Aorta (tissue), 5 donors: Measurements from ENCODE around the gene GOSR1. TPM values are rescaled to one million over a fixed set of nuclear protein-coding genes. Genes with fewer than 3 reads are reported as not detected.
"Not testable (repeated sequence)": the region's sequence is repeated elsewhere in the genome, so short reads cannot be mapped to it uniquely, and the experiment has no call there.

Experiments used
- ATAC-seq: fragments of 200-7000 bp; cut with Tn5 transposase; one replicate; pipeline ENCODE4 v1.9.1; 2022; ENCODE audit warnings: moderate library complexity; ENCODE audit not compliant: low FRiP score
- DNase-seq, 2 donors: peaks; one replicate each; pipeline ENCODE4 v3.0.0-alpha.2; 2020
- H3K27ac ChIP-seq, 2 donors: one replicate each; pipeline ENCODE4 v1.5.1; 2013; ENCODE audit warnings: low read length in 2 of 2, mild to moderate bottlenecking in 2 of 2, moderate library complexity in 2 of 2, control low read depth in 1 of 2, inconsistent platforms in 1 of 2, low read depth in 1 of 2
- H3K27me3 ChIP-seq, 2 donors: one replicate each; pipeline ENCODE4 v1.6.1; 2013; ENCODE audit warnings: control low read depth in 1 of 2, low read length in 1 of 2, mild to moderate bottlenecking in 1 of 2, moderate library complexity in 1 of 2; ENCODE audit not compliant: insufficient read depth in 2 of 2, control insufficient read depth in 1 of 2
- H3K36me3 ChIP-seq, 2 donors: one replicate each; pipeline ENCODE4 v1.6.1; 2013; ENCODE audit warnings: control low read depth in 1 of 2, low read length in 1 of 2, mild to moderate bottlenecking in 1 of 2; ENCODE audit not compliant: insufficient read depth in 2 of 2, control insufficient read depth in 1 of 2
- H3K4me1 ChIP-seq, 2 donors: one replicate each; pipeline ENCODE4 v1.6.1; 2013; ENCODE audit warnings: low read length in 2 of 2, control low read depth in 1 of 2, mild to moderate bottlenecking in 1 of 2, moderate library complexity in 1 of 2; ENCODE audit not compliant: insufficient read depth in 2 of 2, control insufficient read depth in 1 of 2
- H3K4me3 ChIP-seq, 2 donors: one replicate each; pipeline ENCODE4 v1.5.1; 2013; ENCODE audit warnings: low read length in 2 of 2, control low read depth in 1 of 2, mild to moderate bottlenecking in 1 of 2
- H3K9me3 ChIP-seq: one replicate; pipeline ENCODE4 v1.6.1; 2013; ENCODE audit warnings: mild to moderate bottlenecking, low read length; ENCODE audit not compliant: control insufficient read depth
- WGBS, 2 donors: extraction: QIAGEN DNeasy Blood & Tissue Kit; methylation state at CpG; one replicate each; pipeline ENCODE4 v1.1.7; 2013; 5-methylcytosine and 5-hydroxymethylcytosine counted together
- intact Hi-C, 2 donors: fragments of 100-400 bp; cut with DNase I; formaldehyde crosslinking; loops; one replicate each; pipeline versions ENCODE4 v1.14.2 to v1.15.0; 2022
- polyA plus RNA-seq, 2 donors: library from polyadenylated mRNA; stranded (reverse); fragments of 200-250 nt; gene quantifications; one replicate each; pipeline ENCODE4 v1.2.3, GENCODE V29; 2013
- total RNA-seq, 2 donors: library from RNA; stranded (reverse); fragmentation: NEBNext Ultra II Directional; extraction: Animal tissue kit (Norgen Biotek cat#: 25700); gene quantifications; one replicate each; pipeline ENCODE4 v1.2.1, GENCODE V29; 2021
- donor health status: healthy with polysubstance abuse.
- donor health status: Bipolar disorder and iron deficiency.
- donor health status: DM: no; HTN: no; CAD: no.
- donor health status: DM: no; HTN: no; CAD: no.
- donor health status: DM: yes; HTN: yes; CAD: no.

The GOSR1 gene
- total and polyA plus RNA-seq, 4 donors: 13.6 to 55.7 (median 37.9) TPM

- DNase-seq (peak in 1 of 2 donors; percentile 51), ATAC-seq (no peak)
- H3K4me3 ChIP-seq: no peak overlapping the region
- H3K9me3 ChIP-seq: no peaks in the 10 kb centered on the region
- no peaks in the 10 kb centered on the region for H3K36me3 ChIP-seq
- no peaks in the 10 kb centered on the region for H3K4me1 ChIP-seq
- intact Hi-C loops: no loop called here
- H3K27ac ChIP-seq: no peak overlapping the region
- no peaks in the 10 kb centered on the region for H3K27me3 ChIP-seq
- 72 to 73% methylated on average over 8 of the region's 8 CpGs for WGBS, 2 donors
Observed at GRCh38 chr17:30557916-30558685, 80.9 kb downstream of the GOSR1 start.

GRCh38 chr17:30558686-30559545, 81.7 kb downstream of the GOSR1 start:
- intact Hi-C loops: no loop called here
- no peak overlapping the region for H3K4me3 ChIP-seq
- H3K27me3 ChIP-seq: no peaks in the 10 kb centered on the region
- H3K36me3 ChIP-seq: no peaks in the 10 kb centered on the region
- 83 to 85% methylated on average over 22 of the region's 22 CpGs for WGBS, 2 donors
- DNase-seq (peak in 1 of 2 donors; percentile 57), ATAC-seq (no peak)
- H3K4me1 ChIP-seq: no peaks in the 10 kb centered on the region
- no peak overlapping the region for H3K27ac ChIP-seq
- no peaks in the 10 kb centered on the region for H3K9me3 ChIP-seq

GRCh38 chr17:30559656-30560055, 82.4 kb downstream of the GOSR1 start:
- DNase-seq (no peak), ATAC-seq (no peak)
- H3K4me3 ChIP-seq: no peak overlapping the region
- no peaks in the 10 kb centered on the region for H3K27me3 ChIP-seq
- H3K36me3 ChIP-seq: no peaks in the 10 kb centered on the region
- no peaks in the 10 kb centered on the region for H3K9me3 ChIP-seq
- WGBS, 2 donors: 85 to 89% methylated on average over 7 of the region's 7 CpGs
- H3K27ac ChIP-seq: no peak overlapping the region
- no peaks in the 10 kb centered on the region for H3K4me1 ChIP-seq
- intact Hi-C loops: no loop called here

GRCh38 chr17:30560117-30561026, 83.2 kb downstream of the GOSR1 start:
- ATAC-seq: peak; percentile 41
- H3K27ac ChIP-seq, H3K36me3 ChIP-seq, H3K27me3 ChIP-seq, H3K9me3 ChIP-seq, H3K4me3 ChIP-seq, H3K4me1 ChIP-seq, intact Hi-C loops: not testable (repeated sequence)
- 82 to 86% methylated on average over 8 of the region's 8 CpGs for WGBS, 2 donors
- DNase-seq: peak in 1 of 2 donors; percentile 61

GRCh38 chr17:30561766-30562165, 84.6 kb downstream of the GOSR1 start:
- H3K4me1 ChIP-seq, ATAC-seq, H3K27ac ChIP-seq, H3K9me3 ChIP-seq, H3K4me3 ChIP-seq, intact Hi-C loops, H3K27me3 ChIP-seq, H3K36me3 ChIP-seq, DNase-seq: not testable (repeated sequence)
- 100% methylated on average over 1 of the region's 1 CpG for WGBS, 2 donors

GRCh38 chr17:30563131-30563904, 86.1 kb downstream of the GOSR1 start:
- H3K36me3 ChIP-seq, H3K4me3 ChIP-seq, DNase-seq, H3K4me1 ChIP-seq, ATAC-seq, intact Hi-C loops, H3K27me3 ChIP-seq, H3K9me3 ChIP-seq, H3K27ac ChIP-seq: not testable (repeated sequence)
- 74 to 77% methylated on average over 9 of the region's 9 CpGs for WGBS, 2 donors

GRCh38 chr17:30563905-30564390, 86.7 kb downstream of the GOSR1 start:
- H3K27me3 ChIP-seq, intact Hi-C loops, H3K4me1 ChIP-seq, H3K9me3 ChIP-seq, H3K4me3 ChIP-seq, H3K36me3 ChIP-seq, ATAC-seq, H3K27ac ChIP-seq: not testable (repeated sequence)
- DNase-seq: peak in 1 of 2 donors; percentile 51
- 75 to 78% methylated on average over 7 of the region's 7 CpGs for WGBS, 2 donors
